GM19035 (cell line): ENCODE data around the gene SLC1A5.
"Not testable (repeated sequence)": the region's sequence is repeated elsewhere in the genome, so short reads cannot be mapped to it uniquely, and the experiment has no call there.

Experiments
- ATAC-seq: cut with Tn5 transposase; IDR thresholded peaks from one replicate; pipeline ENCODE4 v1.9.1; 2021; ENCODE audit not compliant: unreplicated experiment

Gene SLC1A5

DNA sequence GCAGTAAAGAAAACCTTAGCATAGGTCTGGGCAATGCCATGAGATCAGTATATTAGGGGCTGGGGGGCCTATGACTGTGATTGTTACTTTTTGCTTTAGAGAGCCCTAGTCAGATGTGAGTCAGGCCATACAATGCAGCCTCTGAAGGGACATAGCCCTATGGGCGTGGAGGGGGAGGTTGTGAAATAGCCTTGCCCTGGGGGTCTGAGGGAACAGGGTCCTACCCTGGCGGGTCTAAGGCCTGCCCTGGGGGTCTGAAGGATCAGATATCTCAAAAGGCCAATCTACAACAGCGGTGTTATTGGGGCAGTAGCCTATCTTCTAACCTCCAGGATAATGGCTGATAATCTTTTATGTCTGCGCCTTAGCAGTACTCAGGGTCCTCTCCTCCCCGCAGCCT is 13.8 kb upstream of the SLC1A5 start:
- no peak for ATAC-seq

DNA sequence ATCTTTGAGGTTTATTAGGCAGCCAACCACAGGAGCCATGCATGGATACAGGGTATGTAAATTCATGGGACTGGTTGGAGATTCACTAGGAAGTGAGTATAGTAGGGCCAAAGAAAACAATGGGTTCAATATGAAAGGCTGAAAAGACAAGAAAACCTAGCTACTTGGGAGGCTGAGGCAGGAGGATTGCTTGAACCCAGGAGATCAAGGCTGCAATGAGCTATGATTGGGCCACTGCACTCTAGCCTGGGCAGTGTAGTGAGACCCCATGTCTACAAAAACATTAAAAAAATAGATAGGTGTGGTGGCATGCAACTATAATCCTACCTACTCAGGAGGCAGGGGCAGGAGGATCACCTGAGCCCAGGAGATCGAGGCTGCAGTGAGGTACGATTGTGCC is 10.3 kb upstream of the SLC1A5 start:
- no peak for ATAC-seq

DNA sequence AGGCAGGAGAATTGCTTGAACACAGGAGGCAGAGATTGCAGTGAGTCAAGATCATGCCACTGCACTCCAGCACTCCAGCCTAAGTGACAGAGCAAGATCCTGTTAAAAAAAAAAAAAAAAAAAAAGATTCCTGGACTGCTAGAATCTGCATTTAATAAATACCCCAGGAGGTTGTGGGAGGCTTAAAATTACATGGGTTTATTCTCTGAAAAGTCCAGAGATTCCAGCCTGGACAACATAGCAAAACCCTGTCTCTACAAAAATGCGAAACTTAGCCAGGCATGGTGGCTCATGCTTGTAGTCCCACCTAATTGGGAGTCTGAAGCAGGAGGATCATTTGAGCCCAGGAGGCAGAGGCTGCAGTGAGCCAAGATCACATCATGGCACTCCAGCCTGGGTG is 9.5 kb upstream of the SLC1A5 start:
- ATAC-seq, result no peak

DNA sequence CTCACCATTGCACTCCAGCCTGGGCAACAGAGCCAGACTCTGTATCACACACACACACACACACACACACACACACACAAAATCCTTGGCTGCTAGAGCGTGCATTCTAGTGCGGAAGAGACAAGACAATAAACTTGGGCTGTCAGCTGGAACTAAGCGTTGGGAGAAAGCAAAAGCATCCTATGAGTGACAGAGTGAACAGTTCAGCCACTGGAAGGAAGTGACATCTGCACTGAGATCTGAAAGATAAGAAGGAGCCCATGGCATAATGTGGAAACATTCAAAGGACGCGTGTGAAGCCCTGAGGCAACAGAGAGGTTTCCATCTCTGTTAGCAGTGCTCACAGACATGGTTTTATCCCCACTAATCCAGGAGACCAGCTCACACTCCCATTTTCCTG is 3.5 kb upstream of the SLC1A5 start:
- ATAC-seq, result no peak

DNA sequence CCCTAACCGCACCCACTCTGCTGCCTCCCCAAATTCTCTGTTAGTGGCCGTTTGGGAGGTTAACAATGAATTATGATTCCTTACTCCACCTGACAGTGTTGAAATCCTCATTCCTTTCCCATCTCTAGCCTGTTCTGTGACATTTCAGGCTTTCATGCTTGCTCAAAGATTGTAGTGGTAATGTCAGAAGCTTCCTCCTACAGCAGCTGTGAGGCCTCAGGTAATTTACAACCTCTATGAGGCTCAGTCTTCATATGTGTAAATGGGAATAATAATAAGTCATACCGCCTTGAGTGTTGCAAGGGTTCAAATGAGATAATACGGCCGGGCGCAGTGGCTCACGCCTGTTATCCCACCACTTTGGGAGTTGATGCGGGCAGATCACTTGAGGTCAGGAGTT is 977 bp upstream of the SLC1A5 start:
- no peak for ATAC-seq

DNA sequence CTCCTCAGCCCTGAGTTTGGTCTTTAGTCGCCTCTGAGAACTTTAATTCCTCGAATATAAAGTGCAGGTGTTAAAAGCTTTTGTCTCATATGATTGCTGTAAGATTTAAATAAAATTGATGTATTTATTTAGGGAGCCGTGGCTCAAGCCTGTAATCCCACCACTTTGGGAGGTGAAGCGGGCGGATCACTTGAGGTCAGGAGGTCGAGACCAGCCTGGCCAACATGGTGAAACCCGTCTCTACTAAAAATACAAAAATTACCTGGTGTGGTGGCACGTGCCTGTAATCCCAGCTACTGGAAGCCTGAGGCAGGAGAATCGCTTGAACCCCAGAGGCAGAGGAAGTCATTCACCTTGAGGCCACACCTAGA is 559 bp upstream of the SLC1A5 start:
- ATAC-seq, result no peak

DNA sequence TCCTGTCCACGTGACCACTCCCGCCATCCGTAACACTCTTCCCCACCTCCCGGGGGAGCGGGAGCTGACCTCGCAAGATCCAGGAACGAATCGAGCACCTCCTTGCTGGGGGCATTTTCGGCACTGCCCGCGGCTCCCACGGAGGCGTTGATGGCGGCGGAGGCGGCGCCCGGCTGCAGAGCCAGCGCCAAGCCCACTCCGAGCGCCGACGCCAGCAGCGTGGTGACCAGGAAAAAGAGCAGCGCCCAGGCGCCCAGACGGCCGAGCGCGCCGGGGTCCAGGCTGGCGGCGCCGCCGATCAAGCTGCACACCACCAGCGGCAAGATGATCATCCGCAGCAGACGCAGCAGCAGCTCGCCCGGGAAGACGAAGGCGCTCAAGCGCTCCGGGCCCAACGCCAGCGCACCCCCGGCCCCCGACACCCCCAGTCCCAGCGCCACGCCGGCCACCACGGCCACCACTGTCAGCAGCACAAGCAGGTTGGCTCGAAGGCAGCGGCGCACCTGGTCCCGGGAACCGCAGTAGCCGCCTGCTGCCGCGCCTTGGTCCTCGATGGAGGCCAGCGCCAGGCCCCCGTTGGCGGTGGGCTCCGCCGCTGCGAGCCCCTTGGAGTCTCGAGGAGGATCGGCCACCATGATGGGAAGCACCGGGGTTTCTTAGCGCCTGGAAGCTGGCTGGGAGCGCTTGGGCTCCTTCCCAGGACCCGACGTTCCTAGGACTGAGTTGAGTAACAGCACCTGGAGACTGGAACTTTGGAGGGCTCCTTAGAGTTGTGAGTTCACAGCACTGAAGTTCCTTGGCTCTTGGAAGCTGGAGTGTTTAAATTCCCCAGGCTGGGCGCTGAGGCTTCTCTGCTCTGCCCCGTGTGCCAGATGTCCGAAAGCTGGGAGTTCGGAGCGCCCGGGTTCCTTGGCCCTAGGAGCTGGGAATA is 798 bp downstream of the SLC1A5 start:
- ATAC-seq, result no peak

DNA sequence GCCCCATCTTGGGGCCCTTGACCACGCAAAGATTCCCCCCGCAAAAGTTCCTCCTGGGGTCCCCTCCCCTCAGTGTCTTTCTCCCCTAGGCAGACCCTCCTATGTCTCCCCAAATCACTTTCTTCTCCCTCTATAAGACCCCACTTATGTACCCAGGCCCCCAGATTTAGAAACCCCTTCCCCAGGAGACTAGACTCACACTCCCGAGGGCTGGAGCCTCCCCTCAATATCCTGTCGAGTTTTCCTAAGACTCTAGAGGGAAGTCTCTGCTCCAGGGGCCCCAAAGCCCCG is 1.4 kb downstream of the SLC1A5 start:
- no peak for ATAC-seq

DNA sequence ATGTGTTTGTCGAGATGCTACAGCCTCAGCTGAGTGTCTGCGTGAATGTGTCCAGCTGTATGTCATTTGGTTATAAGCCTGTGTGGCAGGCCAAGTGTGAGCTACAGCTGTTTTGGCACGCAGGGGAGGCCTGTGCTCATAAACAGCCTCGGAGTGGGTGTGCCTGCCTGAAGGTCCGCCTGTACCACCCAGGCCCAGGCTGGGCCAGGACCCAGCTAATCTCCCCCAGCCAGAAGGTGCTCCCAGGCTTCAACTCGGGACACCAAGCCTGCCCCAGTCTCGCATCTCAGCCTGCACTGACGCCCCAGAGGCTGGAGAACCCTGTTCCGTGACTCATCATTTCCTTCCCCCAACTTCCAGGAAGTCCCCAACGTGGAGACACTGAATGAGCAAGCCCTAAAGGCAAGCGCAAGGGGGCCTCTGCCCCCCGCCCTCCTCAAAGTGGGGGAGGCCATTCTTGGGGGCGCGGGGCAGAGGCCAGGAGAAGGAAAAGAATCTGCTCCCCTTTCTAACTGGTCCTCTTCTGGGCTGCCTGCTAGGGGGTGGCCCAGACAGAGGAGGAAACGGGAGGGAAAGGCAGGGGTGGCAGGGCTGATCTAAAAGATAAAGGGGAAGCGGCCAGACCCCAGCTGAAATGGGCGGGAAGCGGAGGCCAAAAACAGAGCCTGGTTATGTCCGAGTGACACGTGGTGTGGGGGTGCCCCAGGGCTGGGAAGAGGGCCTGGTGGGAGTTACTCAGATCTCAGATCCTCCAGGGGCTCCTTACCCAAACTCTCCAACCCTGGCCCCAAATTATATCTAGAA is 2.0 kb downstream of the SLC1A5 start:
- peak; percentile 33 for ATAC-seq

DNA sequence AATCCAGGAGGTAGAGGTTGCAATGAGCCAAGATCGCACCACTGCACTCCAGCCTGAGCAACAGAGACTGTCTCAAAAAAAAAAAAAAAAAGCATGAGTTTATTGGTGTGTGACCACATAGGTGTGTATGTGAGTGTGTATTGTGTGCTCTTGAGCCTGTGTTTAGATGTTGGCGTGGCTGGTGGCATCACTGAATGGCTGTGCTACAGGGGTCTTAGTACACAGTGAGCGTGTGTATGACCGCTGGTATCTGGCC is 2.5 kb downstream of the SLC1A5 start:
- ATAC-seq, result no peak

DNA sequence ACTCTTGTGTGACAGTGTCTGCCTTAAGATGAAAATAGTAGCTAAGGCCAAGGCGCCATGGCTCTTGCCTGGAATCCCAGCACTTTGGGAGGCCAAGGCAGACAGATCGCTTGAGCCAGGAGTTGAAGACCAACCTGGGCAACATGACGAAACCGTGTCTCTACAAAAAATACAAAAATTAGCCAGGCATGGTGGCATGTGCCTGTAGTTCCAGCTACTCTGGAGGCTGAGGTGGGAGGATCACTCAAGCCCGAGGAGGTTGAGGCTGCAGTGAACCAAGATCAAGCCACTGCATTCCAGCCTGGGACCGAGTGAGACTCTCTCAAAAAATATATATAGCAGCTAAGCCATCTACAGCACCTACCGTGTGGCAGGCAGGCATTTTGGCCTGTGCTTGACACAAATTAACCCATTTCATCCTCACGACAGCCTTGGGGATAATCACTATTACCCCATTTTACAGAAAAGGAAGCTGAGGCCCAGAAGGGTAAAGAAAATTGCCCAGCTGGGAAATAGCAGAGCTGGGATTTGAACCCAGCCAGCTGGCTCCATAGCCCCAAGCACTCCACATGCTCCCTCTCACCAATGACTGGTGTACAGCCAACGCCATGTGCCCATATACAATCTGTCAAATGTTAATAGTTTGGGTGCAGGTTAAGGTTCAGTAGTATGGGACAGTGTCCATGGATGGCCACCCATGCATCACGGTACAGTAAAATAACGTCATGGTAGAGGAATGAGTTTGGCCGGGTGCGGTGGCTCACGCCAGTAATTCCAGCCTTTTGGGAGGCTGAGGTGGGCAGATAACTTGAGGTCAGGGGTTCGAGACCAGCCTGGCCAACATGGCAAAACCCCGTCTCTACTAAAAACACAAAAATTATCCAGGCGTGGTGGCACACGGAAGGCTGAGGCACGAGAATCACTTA is 3.1 kb downstream of the SLC1A5 start:
- ATAC-seq, result no peak

DNA sequence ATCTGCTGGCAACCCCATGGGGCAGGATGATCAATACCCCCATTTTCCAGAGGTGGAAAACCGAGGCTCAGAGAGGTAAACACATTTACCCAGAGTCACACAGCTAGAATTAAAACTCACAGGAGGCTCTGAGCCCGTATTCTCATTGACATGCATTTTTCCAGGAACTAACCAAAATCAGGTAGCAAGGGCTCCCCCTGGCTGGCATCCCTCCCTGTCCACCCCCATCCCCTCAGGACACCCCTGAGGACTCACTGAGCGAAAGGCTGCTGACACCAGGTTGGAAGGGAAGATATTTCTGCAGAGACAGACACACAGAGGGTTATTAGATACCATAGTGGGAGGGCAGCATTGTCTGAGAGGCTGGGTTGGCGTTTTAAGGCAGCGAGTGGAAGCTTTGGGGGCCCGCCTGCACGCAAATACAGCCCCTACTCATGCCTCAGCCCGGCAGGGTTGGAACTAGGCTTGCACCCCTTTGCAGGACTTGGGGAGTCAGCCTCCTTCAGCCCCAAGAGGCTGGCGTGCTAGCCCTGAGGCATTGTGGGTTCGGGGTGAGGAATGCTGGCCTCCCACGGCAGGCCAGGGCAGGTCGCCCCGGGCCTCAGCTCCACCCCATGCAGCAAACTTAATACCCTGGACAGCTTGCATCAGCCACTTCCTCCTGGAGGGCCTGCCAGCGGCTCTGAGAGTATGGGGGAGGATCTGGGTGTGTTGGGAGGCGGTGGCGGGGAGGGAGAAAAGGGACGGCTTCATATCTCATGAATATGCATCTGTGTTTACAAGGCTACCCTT is 3.9 kb downstream of the SLC1A5 start:
- peak; percentile 42 for ATAC-seq

DNA sequence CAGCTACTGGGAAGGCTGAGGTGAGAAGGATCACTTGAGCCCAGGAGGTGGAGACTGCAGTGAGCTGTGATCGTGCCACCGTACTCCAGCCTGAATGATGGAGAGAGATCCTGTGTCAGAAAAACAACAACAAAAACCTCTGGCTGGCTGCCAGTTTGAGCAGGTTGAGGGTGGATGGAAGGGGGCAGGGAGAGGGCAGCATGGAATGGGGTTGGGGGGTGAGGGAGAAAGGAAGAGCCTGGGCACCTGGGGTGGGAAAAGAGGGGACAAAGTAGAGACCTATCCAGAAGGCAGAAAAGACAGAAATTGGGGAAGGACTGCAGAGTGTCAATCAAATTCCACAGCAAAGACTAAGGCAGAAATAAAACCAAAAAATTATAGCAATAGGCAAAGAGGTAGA is 4.7 kb downstream of the SLC1A5 start:
- ATAC-seq, result no peak

DNA sequence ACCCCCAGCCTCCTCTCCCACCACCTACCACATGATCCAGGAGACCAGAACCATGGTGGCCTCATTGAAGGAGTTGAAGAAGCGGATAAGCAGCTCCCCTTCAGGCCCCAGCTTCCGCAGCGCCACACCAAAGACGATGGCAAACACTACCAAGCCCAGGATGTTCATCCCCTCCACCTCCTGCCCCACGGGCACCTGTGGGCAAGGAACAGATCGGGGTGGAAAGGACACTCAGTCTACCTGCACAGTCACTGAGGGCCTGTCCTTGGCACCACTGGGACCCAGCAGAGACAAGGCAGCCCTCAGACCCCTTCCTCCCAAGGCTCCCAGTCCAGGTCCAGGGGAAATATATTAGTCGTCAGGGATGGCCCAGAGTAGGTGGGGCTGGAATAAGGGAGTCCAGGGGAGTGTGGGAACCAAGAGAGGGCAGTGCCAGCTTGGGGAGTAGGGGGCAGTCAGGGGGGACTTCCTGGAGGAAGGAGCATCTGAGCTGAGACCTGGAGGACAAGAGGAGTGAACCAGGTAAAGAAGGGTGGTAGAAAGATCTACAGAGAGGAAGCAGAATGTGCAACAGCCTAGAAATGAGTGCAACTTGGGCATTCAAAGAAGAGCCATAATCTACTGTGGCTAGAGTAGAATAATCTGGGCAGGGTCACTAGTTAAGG is 5.9 kb downstream of the SLC1A5 start:
- no peak for ATAC-seq

DNA sequence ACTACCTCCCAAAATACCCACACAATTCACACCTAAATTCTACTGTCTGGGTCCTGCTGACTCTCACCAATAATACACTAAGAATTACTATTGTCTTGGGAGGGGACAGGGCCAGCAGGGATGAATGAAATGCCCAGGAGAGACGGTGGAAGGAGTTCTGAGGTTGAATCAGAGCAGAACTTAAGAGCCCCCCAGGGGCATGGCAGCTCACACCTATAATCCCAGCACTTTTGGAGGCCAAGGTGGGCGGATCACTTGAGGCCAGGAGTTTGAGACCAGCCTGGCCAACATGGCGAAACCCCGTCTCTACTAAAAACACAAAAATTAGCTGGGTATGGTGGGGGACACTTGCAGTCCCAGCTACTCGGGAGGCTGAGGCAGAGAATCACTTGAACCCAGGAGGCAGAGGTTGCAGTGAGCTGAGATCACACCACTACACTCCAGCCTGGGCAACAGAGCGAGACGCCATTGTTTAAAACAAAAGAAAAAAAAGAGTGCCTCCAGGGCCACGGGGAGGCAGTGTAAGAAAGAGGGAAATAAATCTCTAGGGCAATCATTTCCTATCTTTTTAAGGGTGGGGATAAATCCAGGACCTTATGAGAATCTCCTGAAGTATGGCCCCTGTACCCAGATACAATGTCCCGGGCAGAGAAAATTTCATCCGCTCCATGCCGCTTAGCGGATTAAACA is 10.3 kb downstream of the SLC1A5 start:
- ATAC-seq, result not testable (repeated sequence)

DNA sequence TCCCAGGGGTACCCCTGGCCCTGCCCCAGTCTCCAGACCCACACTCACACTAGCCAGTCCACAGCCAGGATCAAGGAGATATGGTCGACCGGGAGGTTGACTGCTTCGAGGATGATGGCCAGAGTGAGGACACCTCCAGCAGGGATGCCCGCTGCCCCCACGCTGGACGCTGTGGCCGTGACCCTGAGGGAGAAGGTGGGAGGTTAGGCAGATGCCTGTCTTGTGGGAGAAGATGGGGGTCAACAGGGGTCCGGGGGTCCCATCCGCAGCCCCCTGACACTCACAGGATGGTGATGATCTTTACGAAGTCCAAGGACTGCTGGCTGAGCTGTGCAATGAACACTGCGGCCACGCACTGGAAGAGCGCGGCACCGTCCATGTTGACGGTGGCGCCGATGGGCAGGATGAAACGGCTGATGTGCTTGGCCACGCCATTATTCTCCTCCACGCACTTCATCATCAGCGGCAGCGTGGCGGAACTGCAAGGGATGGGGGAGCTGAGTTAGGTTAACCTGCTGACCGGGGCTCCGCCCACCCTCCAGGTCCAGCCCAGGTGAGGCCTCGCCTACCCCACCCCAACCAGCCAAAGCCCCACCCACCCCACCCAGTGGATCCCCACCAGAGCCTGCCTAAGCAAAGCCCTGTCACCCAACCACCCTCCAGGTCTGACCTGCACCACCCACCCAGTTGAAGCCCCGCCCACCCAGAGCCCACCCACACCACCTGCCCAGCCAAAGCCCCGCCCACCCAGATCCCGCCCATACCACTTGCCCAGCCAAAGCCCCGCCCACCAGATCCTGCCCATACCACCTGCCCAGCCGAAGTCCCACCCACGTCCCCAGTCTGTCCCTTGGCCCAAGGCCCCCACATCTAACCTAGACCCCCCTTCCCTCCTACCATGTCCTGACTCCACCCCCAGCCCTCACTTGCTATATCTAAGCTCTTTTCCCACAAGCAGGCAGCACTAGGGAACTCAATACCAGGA is 11.2 kb downstream of the SLC1A5 start:
- no peak for ATAC-seq

DNA sequence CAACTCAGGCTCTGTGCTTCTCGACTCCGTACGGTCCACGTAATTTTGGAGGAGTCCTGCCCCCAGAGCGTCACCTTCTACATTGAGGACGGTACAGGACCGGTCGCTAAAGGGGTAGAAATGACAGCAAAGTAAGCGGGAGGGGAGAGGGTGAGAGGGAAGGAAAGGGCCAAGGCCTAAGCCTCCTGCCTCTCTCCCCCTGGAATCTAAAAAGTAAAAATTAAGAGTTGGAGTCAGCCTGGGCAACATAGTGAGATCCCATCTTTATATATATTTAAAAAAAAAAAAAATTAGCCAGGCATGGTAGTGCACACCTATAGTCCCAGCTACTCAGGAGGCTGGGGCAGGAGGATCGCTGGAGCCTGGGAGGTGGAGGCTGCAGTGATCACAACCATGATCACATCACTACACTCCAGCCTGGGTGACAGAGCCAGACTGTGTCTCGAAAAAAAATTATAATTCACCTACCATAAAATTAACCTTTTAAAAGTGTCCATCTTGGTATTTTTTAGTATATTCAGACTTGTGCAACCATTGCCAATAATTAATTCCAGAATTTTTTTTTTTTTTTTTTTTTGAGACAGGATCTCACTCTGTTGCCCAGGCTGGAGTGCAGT is 12.6 kb downstream of the SLC1A5 start:
- no peak for ATAC-seq

DNA sequence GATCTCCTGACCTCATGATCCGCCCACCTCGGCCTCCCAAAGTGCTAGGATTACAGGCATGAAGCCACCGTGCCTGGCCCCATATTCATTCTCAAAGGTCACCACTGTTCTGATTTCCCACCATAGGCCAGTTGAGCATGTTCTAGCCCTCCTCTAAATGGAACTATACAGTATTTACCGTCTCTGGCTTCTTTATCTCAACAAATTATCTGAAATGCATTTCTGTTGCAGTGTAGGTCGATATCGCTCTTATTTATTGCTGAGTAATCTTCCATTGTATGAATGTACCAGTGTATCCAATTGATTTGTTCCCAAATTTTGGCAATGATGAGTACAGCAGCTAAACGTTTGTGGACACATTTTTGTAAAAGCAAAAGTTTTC is 15.4 kb downstream of the SLC1A5 start:
- ATAC-seq, result no peak
